ENCODE measurements around the gene NKX6-1.

Gene NKX6-1

GRCh38 chr4:84480082-84480481 lies 19.0 kb downstream of the NKX6-1 start:
- H3K4me3 ChIP-seq (ENCODE audit: low read depth, low read length): no peak overlapping the region

GRCh38 chr4:84479663-84480062 lies 19.4 kb downstream of the NKX6-1 start:
- no peak overlapping the region for H3K4me3 ChIP-seq (ENCODE audit: low read depth, low read length)

DNA sequence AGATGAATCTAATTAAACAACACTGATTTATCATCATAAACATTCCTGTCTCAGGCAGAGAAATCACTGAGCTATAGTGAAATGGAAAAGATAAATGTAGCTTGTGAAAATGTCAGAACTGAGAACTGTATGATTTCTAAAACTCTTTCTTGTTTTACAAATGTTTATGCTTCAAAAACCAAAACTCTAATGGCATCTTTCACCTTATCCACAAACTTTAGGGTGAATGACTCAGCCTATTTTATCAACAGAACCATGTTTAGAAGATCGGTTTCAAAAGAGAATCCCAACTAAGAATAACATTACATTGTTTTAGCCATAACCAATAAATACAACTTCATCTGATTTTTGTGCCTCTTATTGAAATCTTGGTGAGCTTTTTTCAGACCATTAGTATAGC lies 21.4 kb downstream of the NKX6-1 start:
- no peak overlapping the region for H3K4me3 ChIP-seq (ENCODE audit: low read depth, low read length)

GRCh38 chr4:84474107-84474506 lies 25.0 kb downstream of the NKX6-1 start:
- H3K4me3 ChIP-seq (ENCODE audit: low read depth, low read length): no peak overlapping the region

DNA sequence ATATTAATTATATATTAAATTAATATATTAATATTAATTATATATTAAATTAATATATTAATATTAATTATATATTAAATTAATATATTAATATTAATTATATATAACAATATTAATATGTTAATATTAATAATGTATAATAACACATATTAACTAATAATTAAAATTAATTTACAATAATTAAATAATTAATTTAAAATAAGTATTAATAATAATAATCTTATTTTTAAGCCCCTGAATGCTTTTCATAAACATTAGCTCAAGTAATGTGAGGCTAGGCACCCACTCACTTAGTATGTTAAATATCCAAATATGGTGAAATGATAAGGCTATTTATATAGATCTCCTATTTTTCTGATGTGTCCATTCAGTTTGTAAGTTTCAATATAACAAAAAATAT lies 26.9 kb downstream of the NKX6-1 start:
- H3K4me3 ChIP-seq (ENCODE audit: low read depth, low read length): no peak overlapping the region

DNA sequence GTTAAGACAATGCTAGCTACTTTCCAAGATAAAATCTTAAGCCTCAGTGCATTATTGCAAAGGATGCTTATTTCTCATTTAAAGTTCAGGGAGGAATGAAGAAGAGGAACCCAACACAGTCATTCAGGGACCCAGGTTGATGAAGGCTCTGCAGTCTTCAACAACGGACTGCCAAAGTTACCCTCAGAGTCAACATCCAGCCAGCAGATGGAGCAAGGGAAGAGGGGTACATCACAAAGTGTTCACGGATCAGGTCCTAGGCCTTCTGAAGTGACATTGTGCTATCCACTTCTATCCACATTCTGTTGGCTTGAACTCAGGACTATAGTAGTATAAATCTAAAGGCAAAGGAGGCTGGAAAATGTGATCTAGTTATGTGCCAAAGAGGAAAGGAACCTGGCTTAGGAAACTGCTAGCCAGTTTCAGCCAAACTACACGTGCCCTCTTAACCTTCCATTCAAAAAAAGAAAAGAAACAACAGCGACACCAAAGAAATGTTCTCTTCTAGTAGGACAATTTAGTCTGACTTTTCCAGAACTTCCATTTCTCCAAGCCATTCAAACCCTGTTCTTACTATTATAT lies 28.8 kb downstream of the NKX6-1 start:
- no peak overlapping the region for H3K4me3 ChIP-seq (ENCODE audit: low read depth, low read length)

GRCh38 chr4:84467601-84468000 lies 31.5 kb downstream of the NKX6-1 start:
- H3K4me3 ChIP-seq (ENCODE audit: low read depth, low read length): no peak overlapping the region

DNA sequence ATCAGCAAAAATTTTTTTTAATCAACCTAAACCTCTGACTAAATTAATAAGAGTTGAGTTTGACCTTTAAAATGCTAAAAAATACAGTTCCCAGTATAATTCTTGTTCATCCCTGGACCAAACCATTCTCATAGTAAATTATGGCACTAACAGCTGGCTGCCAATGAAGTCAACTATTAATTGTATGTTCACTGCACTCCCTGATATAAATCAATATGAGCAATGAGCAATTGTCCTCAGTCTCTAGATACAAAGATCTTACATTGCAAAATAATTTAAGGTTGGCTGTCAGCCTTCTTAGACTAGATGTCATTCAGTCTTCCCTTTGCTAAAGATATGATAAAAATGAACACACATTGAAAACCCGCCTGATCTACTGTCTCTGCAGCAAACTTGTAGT lies 39.3 kb downstream of the NKX6-1 start:
- no peak overlapping the region for H3K4me3 ChIP-seq (ENCODE audit: low read depth, low read length)

- H3K4me3 ChIP-seq (ENCODE audit: low read depth, low read length): no peak overlapping the region
Measured at GRCh38 chr4:84456157-84456556, 42.9 kb downstream of the NKX6-1 start.

GRCh38 chr4:84455697-84456096 lies 43.4 kb downstream of the NKX6-1 start:
- no peak overlapping the region for H3K4me3 ChIP-seq (ENCODE audit: low read depth, low read length)

DNA sequence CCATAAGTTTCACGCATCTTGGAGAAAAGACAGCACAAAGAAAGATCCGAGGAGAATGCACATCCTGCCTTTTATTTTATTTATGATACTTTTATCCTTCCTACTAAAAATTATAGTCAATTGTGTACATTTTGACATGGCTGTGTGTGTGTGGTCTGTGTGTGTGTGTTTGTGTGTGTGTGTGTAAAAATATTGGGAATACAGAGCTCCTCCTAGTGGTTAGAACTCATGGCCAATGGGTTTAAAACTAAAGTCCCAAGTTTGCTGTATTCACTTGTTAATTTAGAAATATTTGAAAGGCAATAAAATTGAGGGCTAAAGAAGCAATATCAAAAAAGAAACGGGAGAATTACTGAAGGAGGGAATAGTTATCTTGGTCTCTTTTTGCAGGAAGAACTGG lies 47.5 kb downstream of the NKX6-1 start:
- no peak overlapping the region for H3K4me3 ChIP-seq (ENCODE audit: low read depth, low read length)

DNA sequence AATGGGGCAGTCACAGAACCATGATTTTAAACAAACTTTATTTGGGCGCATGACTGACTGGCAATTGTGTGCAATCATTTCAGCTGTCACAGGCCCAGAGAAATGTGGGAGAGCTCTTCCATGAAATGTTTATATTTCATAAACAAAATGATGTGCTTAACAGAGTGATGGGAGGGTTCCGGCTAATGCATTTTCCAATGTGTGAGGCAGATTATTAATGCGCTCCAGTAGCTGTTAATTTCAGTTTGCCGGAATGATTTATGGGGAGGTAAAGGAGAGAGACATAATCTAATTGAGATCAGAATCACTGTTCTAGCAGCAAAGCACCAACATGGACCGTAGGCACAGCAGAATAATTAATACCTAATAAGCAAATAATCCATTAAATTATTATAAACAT lies 55.6 kb downstream of the NKX6-1 start:
- H3K4me3 ChIP-seq (ENCODE audit: low read depth, low read length): no peak overlapping the region

DNA sequence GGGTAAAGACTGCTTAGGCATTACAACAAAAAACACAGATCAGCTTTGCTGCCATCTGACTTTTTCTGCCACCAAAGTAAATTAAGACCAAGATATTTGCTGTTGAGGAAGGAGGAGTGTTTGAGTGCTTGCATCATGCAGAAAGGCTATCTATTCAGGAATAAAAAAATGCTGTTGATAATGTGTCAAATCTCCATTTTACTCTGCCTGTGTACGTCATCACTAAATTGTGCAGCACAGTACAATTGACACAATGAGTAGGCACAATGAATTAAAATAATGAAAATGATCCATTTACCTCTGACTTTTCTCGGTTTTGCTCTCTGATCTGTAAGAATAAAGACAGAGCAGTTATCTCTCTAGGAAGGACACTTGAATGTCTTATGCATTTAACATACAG lies 56.3 kb downstream of the NKX6-1 start:
- no peak overlapping the region for H3K4me3 ChIP-seq (ENCODE audit: low read depth, low read length)
